Activated CD4-positive, alpha-beta T cell treated with anti-CD3 and anti-CD28 coated beads, Interleukin-2, Interleukin-4, amounts not matched to agents 100 ng/mL and 50 ng/mL, durations not matched to agents 16 hours and 8 hours (primary cell): ENCODE data around the gene ZSWIM6.

Experiments used
- DNase-seq: peaks from one replicate; pipeline ENCODE4 v3.0.0-alpha.2; 2020; ENCODE audit warnings: low spot score

Gene ZSWIM6

DNA sequence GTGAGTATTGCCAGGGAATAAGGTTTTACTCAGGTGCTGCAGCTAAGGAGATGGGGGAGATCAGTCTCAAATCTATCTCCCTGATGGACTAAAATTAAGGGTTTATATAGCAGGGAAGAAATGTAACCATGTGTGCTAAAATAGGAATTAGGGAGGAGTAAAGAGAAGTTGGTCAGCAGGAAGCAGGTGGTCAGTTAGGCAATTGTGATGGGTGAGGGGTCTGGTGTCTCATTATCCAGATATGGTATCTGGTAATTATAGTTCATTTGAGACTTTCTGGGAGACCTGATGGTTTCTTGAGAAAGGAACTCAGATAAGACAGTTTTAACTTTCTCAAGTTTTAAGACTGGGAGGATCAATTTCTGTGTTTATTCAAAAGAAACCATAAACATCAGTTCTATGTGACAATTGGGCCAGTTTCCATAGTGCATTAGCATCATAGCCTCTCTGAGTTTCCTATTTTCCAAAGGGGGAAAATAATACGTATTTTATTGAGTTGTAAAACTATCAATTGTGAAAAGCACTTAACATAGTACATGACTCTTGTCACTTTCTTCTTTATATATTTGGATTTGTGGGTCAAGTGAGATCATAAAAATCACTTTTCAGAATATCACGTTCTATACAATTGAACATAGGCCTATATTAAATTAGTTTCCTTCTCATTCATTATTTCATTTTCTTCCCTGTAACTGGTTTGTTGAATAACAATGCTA lies 115.9 kb downstream of the ZSWIM6 start:
- no peak for DNase-seq

DNA sequence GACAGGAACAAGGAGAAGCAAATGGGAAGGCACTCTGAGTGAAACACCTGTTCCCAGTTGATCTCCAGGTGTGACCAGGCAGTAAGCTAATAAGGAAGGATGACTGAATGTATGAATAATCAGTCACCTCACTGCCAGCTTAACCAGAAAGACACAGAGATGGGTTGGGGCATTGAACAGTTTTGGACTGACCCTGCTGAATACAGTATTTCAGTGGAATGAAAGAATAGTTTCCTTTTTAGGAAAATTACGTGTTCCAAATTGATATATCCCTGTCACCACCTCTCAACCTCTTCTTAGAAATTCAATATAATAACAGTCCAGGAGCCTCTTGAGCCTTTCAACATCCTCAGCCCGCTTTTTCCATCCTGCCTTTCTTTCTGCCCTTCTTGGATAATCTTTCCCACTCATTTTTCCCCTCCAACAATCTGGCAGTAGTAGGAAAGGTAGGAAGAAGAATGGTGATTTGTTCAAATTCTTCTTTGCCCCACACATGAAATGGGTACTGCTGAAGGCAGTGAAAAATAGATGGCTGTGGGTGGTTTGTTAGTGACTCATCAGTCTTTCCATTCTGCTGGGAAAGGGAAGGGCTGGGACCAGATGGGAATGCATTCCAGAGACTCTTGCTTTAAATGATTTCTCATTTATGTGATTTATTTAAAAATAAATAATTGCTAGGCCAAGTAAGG lies 117.9 kb downstream of the ZSWIM6 start:
- no peak for DNase-seq

DNA sequence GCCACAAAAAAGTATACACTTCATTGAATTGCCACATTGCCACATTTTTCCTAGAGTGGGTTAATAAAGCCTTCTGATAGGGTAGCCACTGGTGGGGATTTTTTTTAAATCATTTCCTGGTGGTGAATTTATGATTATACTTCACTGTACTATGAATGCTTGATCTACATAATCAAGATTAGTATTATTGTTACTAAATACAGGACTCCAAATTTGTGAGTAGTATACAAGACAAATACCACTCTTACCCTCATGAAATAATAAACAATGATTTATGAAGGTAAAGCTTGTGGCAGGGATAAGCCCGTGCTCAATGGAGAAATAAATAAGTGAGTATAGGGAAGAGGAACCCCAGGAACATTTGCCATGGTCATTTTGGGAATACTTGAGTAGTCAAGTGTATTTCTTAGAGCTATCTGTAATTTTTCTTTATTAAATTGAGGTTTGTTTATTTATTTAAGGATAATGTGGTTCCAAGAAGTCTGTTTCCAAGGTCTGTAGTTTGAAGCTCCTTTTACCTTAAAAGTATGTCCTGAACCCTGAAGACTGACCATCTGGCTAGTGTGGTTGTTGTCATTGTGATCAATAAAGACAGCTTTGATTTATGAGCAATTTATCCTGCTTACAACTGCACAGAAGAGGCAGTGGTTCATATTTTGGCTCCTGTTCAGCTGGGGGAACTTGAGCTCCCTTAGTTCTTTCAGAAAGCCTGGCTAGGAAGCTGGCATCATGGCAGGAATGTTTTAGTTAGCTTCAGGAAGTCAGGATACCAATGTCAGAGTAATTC lies 118.6 kb downstream of the ZSWIM6 start:
- DNase-seq: no peak

DNA sequence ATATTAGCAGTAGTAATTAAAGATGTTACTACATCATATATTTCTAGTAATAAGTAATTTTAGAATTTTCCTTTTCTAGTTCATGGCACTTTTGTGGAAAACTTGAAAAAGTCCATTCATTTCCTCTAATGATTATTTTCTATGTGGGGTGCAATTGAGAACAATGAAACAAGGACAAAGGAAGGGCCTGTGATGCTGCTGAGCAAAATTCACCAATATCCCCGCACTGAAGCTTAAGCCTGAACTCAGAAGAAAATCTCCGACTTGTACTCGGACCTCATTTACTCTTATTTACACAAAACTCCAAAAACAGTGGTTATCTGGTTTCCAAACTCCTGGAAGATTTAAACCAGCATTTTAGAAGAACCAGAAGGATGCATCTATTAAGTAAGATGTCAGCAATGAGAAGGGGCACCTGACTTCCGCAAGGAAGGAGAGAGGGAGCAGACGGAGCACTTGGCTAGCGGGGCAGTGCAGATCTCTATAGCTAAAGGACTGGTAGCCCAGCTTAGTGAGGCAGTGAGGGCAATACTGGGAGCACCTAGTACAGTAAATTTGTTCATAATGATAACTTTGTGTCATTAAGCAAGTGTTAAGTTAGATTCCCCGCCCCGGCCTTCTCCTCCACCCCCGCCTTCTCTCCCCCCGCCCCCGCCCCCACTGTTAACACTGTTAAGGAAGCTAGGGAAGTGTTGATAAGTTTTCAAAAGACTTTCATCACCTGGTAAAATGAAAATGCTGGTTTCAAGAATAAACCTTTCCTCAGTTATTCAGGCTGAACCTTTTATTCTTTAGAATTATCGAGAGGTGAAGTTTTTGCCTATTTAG lies 123.3 kb downstream of the ZSWIM6 start:
- DNase-seq: no peak

DNA sequence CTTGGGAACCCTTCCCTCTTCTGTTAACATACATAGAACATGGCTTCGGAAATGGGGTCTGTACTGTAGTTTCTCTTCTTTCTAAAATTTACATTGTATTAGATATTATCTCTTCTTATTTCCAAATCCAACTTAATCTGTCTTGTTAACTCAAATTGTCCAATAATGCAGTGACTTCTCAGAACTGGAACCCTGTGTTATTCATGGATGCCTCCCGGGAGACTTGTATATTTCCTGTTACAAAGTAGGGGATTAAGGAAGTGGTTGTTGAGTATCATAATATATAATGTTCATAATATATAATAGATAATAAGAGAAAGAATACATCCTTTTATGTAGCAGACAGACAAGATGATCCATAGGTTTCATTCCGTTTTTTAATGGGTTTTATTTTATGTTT lies 128.4 kb downstream of the ZSWIM6 start:
- DNase-seq: no peak

DNA sequence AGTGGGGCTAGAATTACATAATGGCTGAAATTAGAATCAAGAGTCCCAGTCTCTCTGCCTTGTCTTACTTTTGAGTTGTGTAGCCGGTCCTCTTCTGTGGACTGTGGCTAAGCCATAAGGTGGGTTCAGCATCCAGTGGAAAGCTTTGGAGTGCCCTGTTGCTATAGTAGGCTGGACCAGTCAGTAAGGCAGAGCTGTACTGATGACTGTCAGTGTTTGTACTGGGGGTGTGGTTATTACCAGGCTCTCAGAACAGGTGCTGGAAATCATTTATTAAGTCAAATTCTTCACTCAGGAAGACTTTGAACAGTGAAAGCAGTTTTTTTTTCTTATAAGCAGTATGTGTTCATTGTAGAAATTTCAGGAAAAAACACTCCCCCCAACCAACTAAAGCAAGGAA lies 129.4 kb downstream of the ZSWIM6 start:
- DNase-seq: no peak

DNA sequence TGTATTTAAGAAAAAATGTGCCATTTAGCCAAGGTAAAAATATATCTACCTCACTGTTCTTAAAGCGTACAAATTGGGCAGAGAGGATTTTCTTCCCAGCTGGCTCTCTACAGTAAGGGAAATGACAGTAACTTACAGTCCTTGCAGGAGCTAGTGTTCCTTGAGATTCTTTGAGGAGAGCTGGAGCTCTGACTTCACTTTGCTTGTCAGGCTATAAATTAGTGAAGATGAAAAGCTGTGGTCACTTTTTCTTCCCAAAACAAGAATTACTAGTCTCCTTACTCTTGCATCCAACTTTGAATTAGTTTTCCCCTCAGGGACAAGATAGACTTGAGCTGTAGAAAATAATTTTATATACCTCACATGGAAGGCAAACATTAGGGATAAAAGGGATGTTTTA lies 129.9 kb downstream of the ZSWIM6 start:
- DNase-seq: no peak

DNA sequence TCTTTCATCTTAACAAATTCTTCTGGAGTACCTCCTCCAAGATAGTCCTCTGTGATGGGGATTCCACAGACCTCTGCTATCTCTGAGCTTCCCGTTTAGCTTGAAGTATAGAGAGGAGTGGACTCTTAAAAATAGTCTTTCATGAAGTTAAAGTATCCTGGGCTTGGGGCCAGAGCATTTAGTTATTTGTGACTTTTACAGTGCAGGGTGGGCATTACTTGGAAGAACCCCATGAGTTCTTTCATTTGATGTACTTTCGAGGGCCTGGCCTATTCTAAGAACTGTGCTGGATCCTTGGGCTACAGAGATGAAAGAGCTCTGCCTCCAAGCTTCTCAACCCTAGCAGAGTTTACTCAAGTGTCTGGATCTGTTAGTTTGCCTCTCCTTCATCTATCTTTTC lies 131.5 kb downstream of the ZSWIM6 start:
- DNase-seq: no peak

DNA sequence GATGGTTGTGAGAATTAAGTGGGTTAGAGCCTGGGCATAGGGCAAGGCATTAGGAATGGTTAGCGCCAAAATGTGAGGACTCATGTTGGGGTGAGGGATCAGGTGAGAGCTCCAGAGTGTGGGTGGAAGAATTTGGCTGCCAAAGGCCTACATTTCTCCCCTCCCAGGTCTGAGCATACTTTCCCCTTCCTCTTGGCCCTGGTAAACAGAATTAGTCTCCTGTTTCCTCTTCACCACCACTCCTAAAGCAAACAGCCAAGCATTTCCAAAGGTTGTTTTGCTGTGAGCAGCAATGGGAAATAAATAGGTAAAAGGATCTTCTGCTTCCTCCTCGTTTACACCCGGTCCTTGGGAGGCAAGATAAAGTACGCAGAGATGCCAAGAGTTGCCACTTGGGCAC lies 132.5 kb downstream of the ZSWIM6 start:
- DNase-seq: no peak

DNA sequence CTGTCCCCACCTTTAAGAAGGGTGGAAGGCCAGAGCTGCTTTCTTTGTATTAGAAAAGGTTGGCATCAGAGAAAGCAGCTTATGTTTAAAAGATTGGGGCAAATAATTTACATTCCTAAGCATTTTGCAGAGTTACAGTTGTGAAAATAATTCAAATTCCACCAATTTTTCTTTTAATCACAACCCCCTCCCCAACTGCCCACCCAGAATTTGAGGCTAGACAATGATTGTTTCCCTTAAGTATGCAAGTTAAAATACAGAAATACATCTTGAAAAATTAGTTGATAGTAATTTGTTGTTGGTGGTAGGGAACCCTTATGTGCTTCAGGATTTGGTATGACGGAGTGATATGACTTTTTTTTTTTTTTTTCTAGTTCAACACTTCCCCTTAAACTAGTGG lies 133.0 kb downstream of the ZSWIM6 start:
- DNase-seq: no peak

DNA sequence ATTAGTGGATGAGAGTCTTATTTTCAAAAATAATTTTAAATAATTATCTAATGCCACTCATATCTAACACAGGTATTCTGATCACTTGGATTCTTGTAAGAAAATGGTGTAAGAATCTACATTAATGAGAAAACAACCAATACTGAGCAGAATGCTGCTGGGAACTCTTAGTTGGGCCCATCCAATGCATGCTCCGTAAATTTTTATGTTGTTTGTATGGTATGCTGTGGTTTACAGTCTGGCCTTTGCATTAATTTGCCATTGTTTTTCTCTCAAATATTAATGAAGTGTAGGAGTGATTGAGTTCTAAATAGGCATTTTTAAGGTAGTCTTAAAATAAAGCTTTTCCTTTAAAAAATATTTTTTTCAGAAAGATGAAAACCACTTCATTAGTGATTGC lies 133.4 kb downstream of the ZSWIM6 start:
- DNase-seq: no peak

DNA sequence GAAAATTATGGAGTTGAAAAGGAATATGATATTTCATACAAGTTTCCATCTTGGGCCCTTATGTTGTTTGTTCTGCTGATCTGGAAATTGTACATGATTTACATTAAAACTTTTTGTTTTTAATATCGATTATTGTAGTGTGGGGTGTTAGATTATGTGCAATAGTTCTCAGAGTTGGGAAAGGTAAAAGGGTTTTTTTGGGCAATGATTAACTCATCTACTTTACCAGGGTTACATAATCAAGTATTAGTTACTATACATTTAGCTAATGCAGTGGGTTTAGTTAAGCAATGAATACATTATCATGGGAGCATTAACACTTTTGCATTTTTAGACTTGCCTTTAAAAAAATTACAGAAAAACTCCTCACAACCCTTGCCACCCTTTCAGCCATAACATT lies 134.0 kb downstream of the ZSWIM6 start:
- DNase-seq: no peak

DNA sequence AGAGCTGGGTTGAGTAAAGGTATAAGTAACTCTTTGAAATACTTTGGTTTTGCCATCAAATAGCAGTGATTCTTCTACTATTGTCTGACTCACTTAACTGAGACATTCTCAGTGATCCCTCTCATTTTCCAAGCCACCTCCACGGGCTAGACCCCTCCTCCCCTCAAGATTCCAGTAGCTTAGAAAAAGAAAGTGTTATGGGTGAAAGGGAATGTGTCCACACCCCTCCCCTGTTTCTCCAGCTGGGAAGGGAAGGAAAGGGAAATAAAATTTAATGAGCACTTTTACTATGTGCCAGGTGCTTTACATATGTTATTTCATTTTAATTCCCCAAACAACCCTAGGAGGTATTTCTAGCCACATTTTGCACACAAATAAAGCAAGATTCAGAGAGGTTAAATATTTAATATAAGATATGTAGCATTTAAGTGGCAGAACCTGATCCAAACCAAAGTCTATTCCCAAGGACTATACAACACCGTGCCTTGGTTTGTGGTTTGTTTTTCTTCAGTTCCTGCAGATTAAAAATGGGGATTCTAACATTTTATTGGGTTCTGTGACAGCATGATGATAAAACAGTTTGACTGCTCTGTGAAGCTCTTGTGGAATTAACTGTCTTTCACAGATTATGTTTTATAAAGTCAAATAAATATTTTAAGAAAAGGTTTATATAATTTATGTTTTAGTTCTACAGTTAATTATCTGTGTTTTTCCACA lies 135.9 kb downstream of the ZSWIM6 start:
- DNase-seq: no peak

DNA sequence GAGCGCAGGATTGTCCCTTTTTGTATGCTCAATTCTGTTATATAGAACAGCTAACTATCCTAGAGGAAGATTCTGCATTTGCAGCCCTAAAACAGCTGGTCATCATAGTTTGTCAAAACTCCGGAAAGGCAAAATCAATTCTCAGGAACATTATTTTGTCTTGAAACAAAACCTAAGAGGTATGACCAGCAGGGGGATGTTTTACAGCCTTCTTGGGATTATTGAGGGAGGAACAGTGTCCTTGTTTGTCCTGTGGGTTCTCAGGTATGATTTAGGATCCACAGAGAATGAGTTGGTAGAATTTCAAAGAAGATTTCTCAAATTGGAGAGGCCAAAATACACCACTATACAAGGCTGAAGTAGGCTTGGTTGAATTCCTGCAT lies 136.4 kb downstream of the ZSWIM6 start:
- DNase-seq: no peak

DNA sequence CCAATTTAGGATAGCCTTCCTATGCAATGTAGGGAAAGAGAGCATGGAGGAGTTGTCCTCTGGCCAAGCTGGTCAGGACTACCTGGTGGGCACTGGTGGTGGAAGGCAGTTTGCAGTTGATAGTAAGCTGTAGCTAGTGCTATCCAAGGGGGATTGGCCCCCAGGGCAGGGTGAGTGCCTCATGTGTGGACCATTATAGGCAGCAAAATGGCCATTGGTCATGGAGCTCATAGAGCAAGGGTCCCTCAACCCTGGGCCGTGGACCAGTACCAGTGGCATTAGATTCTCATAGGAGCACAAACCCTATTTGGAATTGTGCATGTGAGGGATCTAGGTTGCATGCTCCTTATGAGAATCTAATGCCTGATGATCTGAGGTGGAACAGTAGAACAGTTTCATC lies 139.3 kb downstream of the ZSWIM6 start:
- DNase-seq: no peak

DNA sequence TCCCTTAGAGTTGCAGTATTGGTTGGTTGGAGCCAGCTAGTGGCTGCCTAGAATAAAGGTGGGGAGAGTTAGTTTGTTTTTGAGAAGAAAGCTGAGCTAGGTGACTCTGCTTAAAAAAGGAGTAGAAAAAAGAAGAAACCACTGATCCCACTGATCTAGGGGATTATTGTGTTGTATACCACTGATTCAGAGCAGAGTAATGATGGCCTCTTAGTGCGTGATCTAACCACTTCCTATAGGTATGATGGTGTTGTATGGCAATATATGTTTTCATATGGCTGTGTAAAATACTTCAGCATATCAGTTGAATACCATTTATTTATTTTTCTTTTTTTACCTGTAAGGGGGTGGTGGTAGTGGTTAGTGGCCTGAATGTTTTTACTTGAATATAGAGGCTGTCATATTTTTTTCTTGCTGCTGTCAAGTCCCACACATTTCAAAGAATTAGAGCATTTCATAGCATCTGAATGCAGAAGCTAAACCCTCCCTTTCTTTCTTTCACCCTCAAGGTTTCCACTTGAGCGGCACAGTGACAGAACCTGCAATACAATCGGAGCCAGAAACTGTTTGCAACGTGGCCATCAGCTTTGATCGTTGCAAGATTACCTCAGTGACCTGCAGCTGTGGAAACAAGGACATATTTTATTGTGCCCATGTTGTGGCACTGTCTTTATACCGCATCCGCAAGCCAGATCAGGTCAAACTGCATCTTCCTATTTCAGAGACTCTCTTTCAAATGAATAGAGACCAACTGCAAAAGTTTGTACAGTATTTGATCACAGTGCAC lies 140.3 kb downstream of the ZSWIM6 start:
- DNase-seq: no peak

DNA sequence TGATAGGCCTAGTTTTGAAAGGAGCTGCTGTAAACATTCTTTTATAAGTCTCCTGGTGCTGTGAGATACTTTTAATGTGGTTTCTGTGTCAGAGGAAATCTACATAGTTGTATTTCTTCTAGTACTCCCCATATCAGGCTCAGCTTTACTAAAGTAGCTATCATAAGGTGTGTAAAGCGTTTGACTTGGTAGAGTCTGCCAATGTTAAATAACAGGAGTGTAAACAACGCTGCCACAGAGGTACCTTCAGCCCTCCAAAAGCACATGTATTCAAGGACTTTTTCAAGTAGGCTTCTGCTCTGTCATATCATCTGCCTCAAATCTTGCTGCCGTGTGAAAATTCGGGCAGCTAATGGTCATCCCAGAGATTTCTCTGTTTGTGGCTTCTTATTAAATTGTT lies 142.7 kb downstream of the ZSWIM6 start:
- no peak for DNase-seq

DNA sequence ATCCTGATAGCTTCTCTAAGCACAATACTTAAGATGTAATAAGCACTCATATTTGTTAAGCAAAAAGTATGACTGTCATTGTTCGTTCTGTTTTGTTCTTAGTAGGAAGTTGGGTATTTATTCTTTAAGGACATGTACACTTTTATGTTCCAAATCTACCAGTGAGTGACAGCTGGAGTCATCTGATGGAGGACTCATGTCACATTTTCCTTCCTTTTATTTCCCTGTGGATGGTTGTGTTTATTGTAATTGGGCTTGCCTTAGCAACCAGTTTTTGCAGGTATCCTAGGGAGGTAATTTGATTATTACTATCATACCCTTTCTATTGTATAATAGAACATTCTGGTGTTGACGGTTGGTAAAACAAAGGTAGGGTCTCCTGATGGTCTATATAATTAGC lies 145.7 kb downstream of the ZSWIM6 start:
- no peak for DNase-seq

DNA sequence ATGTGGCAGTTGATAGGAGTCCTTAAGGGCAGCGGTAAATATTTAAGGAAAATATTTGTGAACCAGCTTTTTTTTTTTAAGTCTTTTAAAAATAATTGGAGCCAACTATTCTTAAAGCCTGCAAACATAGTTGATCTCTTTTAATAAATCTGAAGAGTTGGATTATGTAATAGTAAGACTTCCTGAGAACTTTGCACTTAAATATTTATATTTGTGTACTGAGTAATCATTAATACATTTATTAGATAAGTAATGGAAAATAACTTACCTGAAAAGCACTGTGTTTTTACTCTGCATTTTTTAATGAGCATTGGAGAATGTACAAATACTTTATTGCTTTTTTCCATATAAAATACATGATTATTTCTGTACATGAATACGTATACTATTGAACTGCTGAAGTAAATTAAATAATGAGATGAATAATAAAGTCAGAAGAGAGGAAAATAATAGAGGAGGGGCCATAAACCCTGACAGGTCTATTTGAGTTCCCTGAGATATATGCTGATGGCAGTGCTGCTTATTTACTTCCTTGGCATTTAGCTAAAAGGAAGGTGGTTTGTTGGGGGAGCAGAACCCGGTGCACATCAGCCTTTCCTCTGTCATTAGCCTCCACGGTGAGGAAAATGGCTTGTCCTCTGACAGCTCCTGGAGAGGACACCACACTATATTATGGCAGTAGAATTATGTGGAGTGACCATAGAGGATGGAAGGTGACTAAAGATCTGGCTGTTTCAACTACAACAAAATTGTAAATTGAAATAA lies 148.0 kb downstream of the ZSWIM6 start:
- no peak for DNase-seq

DNA sequence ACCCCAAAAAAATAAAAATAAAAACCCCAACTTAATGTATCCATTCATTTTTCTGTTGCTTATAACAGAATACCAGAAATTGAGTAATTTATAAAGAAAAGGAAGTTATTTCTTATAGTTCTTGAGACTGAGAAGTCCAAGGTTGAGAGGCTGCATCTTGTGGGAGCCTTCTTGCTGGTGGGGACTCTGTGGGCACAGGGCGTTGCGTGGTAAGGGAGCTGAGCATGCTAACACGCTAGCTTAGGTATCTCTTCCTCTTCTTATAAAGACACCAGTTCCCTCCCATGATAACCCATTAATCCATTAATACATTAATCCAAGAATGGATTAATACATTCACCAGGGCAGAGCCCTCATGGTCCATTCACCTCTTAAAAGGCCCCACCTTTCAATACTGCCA lies 150.9 kb downstream of the ZSWIM6 start:
- DNase-seq: no peak
